Epithelial cell of prostate (primary cell): Measurements from ENCODE around the gene TBCD.

Source experiments
- DNase-seq: peaks from one replicate; pipeline ENCODE4 v3.0.0-alpha.2; 2011; ENCODE audit warnings: low read depth, low spot score
- H3K27ac ChIP-seq: fragments of 450-650 bp; 2 replicates; pipeline ENCODE4 v1.5.1; 2017; ENCODE audit warnings: mild to moderate bottlenecking

TBCD gene

GRCh38 chr17:82805254-82805653 lies 53.4 kb downstream of the TBCD start:
- DNase-seq = no peak

GRCh38 chr17:82805823-82806222 lies 54.0 kb downstream of the TBCD start:
- DNase-seq = no peak
- no peak overlapping the region for H3K27ac ChIP-seq

More at GRCh38 chr17:82805254-82805653, 53.4 kb downstream of the TBCD start:
- no peak overlapping the region for H3K27ac ChIP-seq

- H3K27ac ChIP-seq = no peak overlapping the region
- DNase-seq = no peak
Measured at GRCh38 chr17:82806645-82807044, 54.8 kb downstream of the TBCD start.

- H3K27ac ChIP-seq = no peak overlapping the region
- no peak for DNase-seq
Measured at GRCh38 chr17:82807101-82807500, 55.2 kb downstream of the TBCD start.

GRCh38 chr17:82807562-82807961 lies 55.7 kb downstream of the TBCD start:
- DNase-seq = no peak
- no peak overlapping the region for H3K27ac ChIP-seq

- H3K27ac ChIP-seq = no peak overlapping the region
- no peak for DNase-seq
Measured at GRCh38 chr17:82808006-82808405, 56.1 kb downstream of the TBCD start.

- no peak for DNase-seq
- H3K27ac ChIP-seq = no peak overlapping the region
Measured at GRCh38 chr17:82808921-82809905, 57.3 kb downstream of the TBCD start.

- H3K27ac ChIP-seq = no peak overlapping the region
- no peak for DNase-seq
Measured at GRCh38 chr17:82810644-82811430, 59.0 kb downstream of the TBCD start.

GRCh38 chr17:82812058-82812457 lies 60.2 kb downstream of the TBCD start:
- DNase-seq = no peak
- no peak overlapping the region for H3K27ac ChIP-seq

- DNase-seq = no peak
- no peak overlapping the region for H3K27ac ChIP-seq
Measured at GRCh38 chr17:82812601-82813000, 60.7 kb downstream of the TBCD start.

- no peak for DNase-seq
- no peak overlapping the region for H3K27ac ChIP-seq
Measured at GRCh38 chr17:82813299-82814051, 61.6 kb downstream of the TBCD start.

- DNase-seq = no peak
Measured at GRCh38 chr17:82814834-82815233, 63.0 kb downstream of the TBCD start.

GRCh38 chr17:82815354-82815753 lies 63.5 kb downstream of the TBCD start:
- DNase-seq = no peak
- no peak overlapping the region for H3K27ac ChIP-seq

More at GRCh38 chr17:82814834-82815233, 63.0 kb downstream of the TBCD start:
- H3K27ac ChIP-seq = no peak overlapping the region

GRCh38 chr17:82815790-82816305 lies 64.0 kb downstream of the TBCD start:
- no peak overlapping the region for H3K27ac ChIP-seq
- DNase-seq = no peak

- no peak for DNase-seq
- no peak overlapping the region for H3K27ac ChIP-seq
Measured at GRCh38 chr17:82816358-82816757, 64.5 kb downstream of the TBCD start.

GRCh38 chr17:82817947-82818346 lies 66.1 kb downstream of the TBCD start:
- DNase-seq = no peak
- no peak overlapping the region for H3K27ac ChIP-seq

- DNase-seq = no peak
- no peak overlapping the region for H3K27ac ChIP-seq
Measured at GRCh38 chr17:82820278-82821251, 68.7 kb downstream of the TBCD start.

- H3K27ac ChIP-seq = no peak overlapping the region
- DNase-seq = no peak
Measured at GRCh38 chr17:82821554-82821953, 69.7 kb downstream of the TBCD start.

GRCh38 chr17:82822281-82822680 lies 70.4 kb downstream of the TBCD start:
- no peak overlapping the region for H3K27ac ChIP-seq
- DNase-seq = no peak
